GM12878 (cell line): ENCODE results near the gene ACACB. TPM values are rescaled to one million over a fixed set of nuclear protein-coding genes. Genes with fewer than 3 reads are reported as not detected.

Source experiments
- ATAC-seq: fragments of 200-7000 bp; cut with Tn5 transposase; 3 replicates; pipeline ENCODE4 v1.9.1; 2020; ENCODE audit warnings: mild to moderate bottlenecking, moderate library complexity
- BruUV-seq: library from RNA; stranded (reverse); fragments of 400-500 nt; replicated peaks from 2 replicates; lab custom pipeline; 2021; lab: Mats Ljungman, UMichigan
- CTCF ChIA-PET: fragments of 300-600 bp; sonication (Branson Sonifier 250); formaldehyde crosslinking; extraction: SDS; loops from one replicate; lab custom pipeline; 2021; ENCODE audit warnings: inconsistent platforms; lab: Yijun Ruan, JAX
- POLR2A ChIA-PET: fragments of 350-600 bp; formaldehyde crosslinking; extraction: SDS; loops from one replicate; lab custom pipeline; 2021; ENCODE audit warnings: inconsistent platforms; lab: Charles Lee
- RAD21 ChIA-PET: fragments of 300-600 bp; sonication (Branson Sonifier 250); formaldehyde crosslinking; loops from one replicate; lab custom pipeline; 2023; ENCODE audit warnings: antibody characterized with exemption; ENCODE audit not compliant: unreplicated experiment; lab: Charles Lee
- SMC1A ChIA-PET: fragments of 300-600 bp; sonication (Branson Sonifier 250); formaldehyde crosslinking; loops from one replicate; lab custom pipeline; 2023; ENCODE audit not compliant: unreplicated experiment, uncharacterized antibody; lab: Charles Lee
- DNase-seq: peaks from one replicate; pipeline ENCODE4 v3.0.0-alpha.2; 2011; ENCODE audit warnings: low read depth, low spot score
- FAIRE-seq: peaks from 3 replicates; lab custom pipeline; 2011; peaks lifted over from hg19 to GRCh38; lab: Jason Lieb, UNC
- H2AFZ ChIP-seq: 2 replicates; pipeline ENCODE4 v1.6.0; 2011; ENCODE audit warnings: low read depth, low read length, control low read depth; ENCODE audit not compliant: control insufficient read depth
- H3K27ac ChIP-seq: 2 replicates; pipeline ENCODE4 v1.5.1; 2011; ENCODE audit warnings: control low read depth; ENCODE audit not compliant: control insufficient read depth, insufficient read depth
- H3K27me3 ChIP-seq, 2 experiments: replicated peaks in 1 of 2; 2 replicates each; pipeline versions ENCODE4 v1.6.0 to v1.6.1; 2011; ENCODE audit warnings: low read length in 1 of 2; ENCODE audit not compliant: control insufficient read depth in 2 of 2, insufficient read depth in 2 of 2
- H3K36me3 ChIP-seq, 2 experiments: 2 replicates each; pipeline ENCODE4 v1.5.1; 2011; ENCODE audit warnings: low read length in 1 of 2; ENCODE audit not compliant: control insufficient read depth in 2 of 2, insufficient read depth in 2 of 2
- H3K4me1 ChIP-seq: 2 replicates; pipeline ENCODE4 v1.6.1; 2011; ENCODE audit warnings: mild to moderate bottlenecking, low read length, moderate library complexity, mixed read lengths; ENCODE audit not compliant: control insufficient read depth, insufficient read depth
- H3K4me2 ChIP-seq: 2 replicates; pipeline ENCODE4 v1.6.0; 2011; ENCODE audit warnings: control low read depth; ENCODE audit not compliant: control insufficient read depth, insufficient read depth
- H3K4me3 ChIP-seq: fragments of 200-600 bp; sonication (generic); 2 replicates; pipeline ENCODE4 v1.5.1; 2016
- H3K79me2 ChIP-seq: 2 replicates; pipeline ENCODE4 v1.6.0; 2011; ENCODE audit warnings: low read length; ENCODE audit not compliant: control insufficient read depth, insufficient read depth
- H3K9ac ChIP-seq: 2 replicates; pipeline ENCODE4 v1.8.0; 2011; ENCODE audit warnings: low read length, control low read depth, mixed read lengths; ENCODE audit not compliant: control insufficient read depth, insufficient read depth
- H3K9me3 ChIP-seq: replicated peaks from 3 replicates; pipeline ENCODE4 v1.5.1; 2011; ENCODE audit warnings: mild to moderate bottlenecking, low read length; ENCODE audit not compliant: control insufficient read depth, insufficient read depth
- H4K20me1 ChIP-seq: 2 replicates; pipeline ENCODE4 v1.6.0; 2011; ENCODE audit not compliant: control insufficient read depth, insufficient read depth
- CBX3 ChIP-seq: fragments of 200-600 bp; sonication (generic); IDR thresholded peaks from 2 replicates; pipeline ENCODE4 v1.6.1; 2016; ENCODE audit warnings: low read depth, borderline replicate concordance
- FOS ChIP-seq: IDR thresholded peaks from 3 replicates; pipeline ENCODE4 v1.6.1; 2011; ENCODE audit warnings: borderline replicate concordance; ENCODE audit not compliant: insufficient read length; ENCODE audit errors: extremely low read depth
- FOXM1 ChIP-seq: IDR thresholded peaks from 2 replicates; pipeline ENCODE4 v1.6.1; 2012; ENCODE audit warnings: low read depth, mild to moderate bottlenecking, inconsistent platforms, low read length, moderate library complexity
- GATAD2B ChIP-seq: fragments of 450-650 bp; conservative IDR thresholded peaks from 2 replicates; pipeline ENCODE4 v1.6.1; 2017; ENCODE audit warnings: low read depth, mild to moderate bottlenecking, moderate library complexity
- IKZF1 ChIP-seq: fragments of 450-650 bp; conservative IDR thresholded peaks from 2 replicates; pipeline ENCODE4 v1.6.1; 2017; ENCODE audit warnings: antibody characterized with exemption, mild to moderate bottlenecking
- NBN ChIP-seq: fragments of 450-650 bp; IDR thresholded peaks from 2 replicates; pipeline ENCODE4 v1.6.1; 2016
- NFXL1 ChIP-seq: fragments of 450-650 bp; IDR thresholded peaks from 2 replicates; pipeline ENCODE4 v1.6.1; 2017; ENCODE audit warnings: antibody characterized with exemption, mild to moderate bottlenecking, borderline replicate concordance
- NFYB ChIP-seq: IDR thresholded peaks from 2 replicates; pipeline ENCODE4 v1.6.1; 2011; ENCODE audit warnings: low read depth, mild to moderate bottlenecking, low read length, improper control_type of control experiment, moderate library complexity; ENCODE audit not compliant: insufficient read depth
- NRF1 ChIP-seq: conservative IDR thresholded peaks from 2 replicates; pipeline ENCODE4 v1.6.1; 2011; ENCODE audit warnings: mild to moderate bottlenecking, low read depth, low read length, improper control_type of control experiment
- PAX8 ChIP-seq: fragments of 450-650 bp; IDR thresholded peaks from 2 replicates; pipeline ENCODE4 v1.6.1; 2017; ENCODE audit warnings: mild to moderate bottlenecking, moderate library complexity
- SMAD1 ChIP-seq: fragments of 450-650 bp; IDR thresholded peaks from 2 replicates; pipeline ENCODE4 v1.6.1; 2018; ENCODE audit warnings: mild to moderate bottlenecking, low read depth; ENCODE audit not compliant: partially characterized antibody
- SMC3 ChIP-seq: IDR thresholded peaks from 2 replicates; pipeline ENCODE4 v1.6.1; 2011; ENCODE audit warnings: low read length, improper control_type of control experiment, borderline replicate concordance
- SPI1 ChIP-seq: IDR thresholded peaks from 2 replicates; pipeline ENCODE4 v1.6.1; 2011; ENCODE audit warnings: low read depth, mild to moderate bottlenecking, low read length, moderate library complexity, borderline replicate concordance; ENCODE audit not compliant: insufficient read depth
- TAF1 ChIP-seq: IDR thresholded peaks from 2 replicates; pipeline ENCODE4 v1.6.1; 2011; ENCODE audit warnings: mild to moderate bottlenecking, low read depth, low read length, borderline replicate concordance
- ZNF207 ChIP-seq: fragments of 450-650 bp; IDR thresholded peaks from 2 replicates; pipeline ENCODE4 v1.6.1; 2014; ENCODE audit warnings: antibody characterized with exemption, mild to moderate bottlenecking, borderline replicate concordance
- ZNF24 ChIP-seq: fragments of 450-650 bp; IDR thresholded peaks from 2 replicates; pipeline ENCODE4 v1.6.1; 2017; ENCODE audit warnings: antibody characterized with exemption, mild to moderate bottlenecking
- WGBS: methylation state at CpG from one replicate; pipeline ENCODE4 v1.1.6; 2016; ENCODE audit warnings: low lambda C conversion rate; ENCODE audit not compliant: insufficient replicate concordance, insufficient coverage; ENCODE audit errors: missing lambda C conversion rate; 5-methylcytosine and 5-hydroxymethylcytosine counted together
- in situ Hi-C: fragments of 300-500 bp; cut with MboI; formaldehyde crosslinking; loops from 9 replicates; pipeline ENCODE4 v1.14.3; 2018; ENCODE audit warnings: mixed read lengths
- intact Hi-C: fragments of 100-400 bp; cut with micrococcal nuclease; formaldehyde crosslinking; loops from one replicate; pipeline ENCODE4 v1.14.2; 2022; ENCODE audit not compliant: unreplicated experiment
- polyA plus RNA-seq, 11 experiments: library from polyadenylated mRNA; depleted of rRNA in 4 of 11; unstranded in 6 of 11; stranded (reverse) in 5 of 11; fragments of >200 nt; fragmentation: Nextera tagmentation in 4 of 11; fragmentation: Illumina TruSeq in 1 of 11; extraction: Ambion mirVana in 4 of 11; extraction: Trizol in 1 of 11; gene quantifications; 1 replicate in 1 of 11; 2 replicates in 10 of 11; pipeline versions ENCODE4 v1.2.1 to v1.2.3, GENCODE V29; 2011 to 2016; ENCODE audit warnings: inconsistent platforms in 2 of 11, missing spikeins in 2 of 11, low read depth in 1 of 11
- total RNA-seq, 4 experiments: library from RNA; depleted of rRNA in 3 of 4; stranded (reverse); fragments of >200 nt in 3 of 4; fragmentation: Illumina TruSeq in 1 of 4; extraction: Trizol in 1 of 4; gene quantifications; 2 replicates each; pipeline versions ENCODE4 v1.2.1 to v1.2.3, GENCODE V29; 2013 to 2021
- TF ChIP-seq, protein P1 (sequence below): fragments of 450-650 bp; IDR thresholded peaks from 2 replicates; pipeline ENCODE4 v1.6.1; 2014; ENCODE audit warnings: mild to moderate bottlenecking
- TF ChIP-seq, protein P2 (sequence below): IDR thresholded peaks from 2 replicates; pipeline ENCODE4 v1.6.1; 2012; ENCODE audit warnings: low read depth, low read length, improper control_type of control experiment

The ACACB gene
- total and polyA plus RNA-seq, 10 of the 15 experiments (the other 5 are each of a cell fraction or from before 2014, with no cell fraction given) = 0.05 to 1.9 (median 0.38) TPM; not detected in 2

DNA sequence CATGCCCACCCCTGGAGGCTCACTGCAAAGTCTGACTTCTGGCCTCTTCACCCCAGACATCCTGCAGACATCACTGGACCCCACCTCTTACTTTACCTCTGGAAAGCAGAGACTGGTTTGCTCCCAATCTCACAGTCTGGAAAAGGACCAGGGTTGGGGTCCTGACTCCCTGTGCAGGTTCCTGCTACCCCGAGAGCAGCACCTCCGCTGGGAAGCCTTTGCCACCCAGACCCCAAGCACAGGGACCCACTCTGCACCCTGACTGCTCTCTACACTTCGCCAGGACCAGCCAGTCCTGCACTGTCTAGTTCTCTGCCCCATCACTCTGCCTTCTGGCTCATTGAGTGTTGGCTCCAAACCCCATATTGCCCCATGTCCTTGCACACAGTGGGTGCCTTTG is 176.7 kb downstream of the ACACB start:
- no peak for TF ChIP-seq ZNF24
- TF ChIP-seq SPI1 = no peak
- TF ChIP-seq GATAD2B = no peak
- no peak for TF ChIP-seq NBN
- no peak for TF ChIP-seq FOXM1
- no peak for TF ChIP-seq NFYB
- no peak for TF ChIP-seq ZNF207
- TF ChIP-seq NRF1 = no peak
- no peak for TF ChIP-seq CBX3
- no peak for TF ChIP-seq SMC3
- TF ChIP-seq NFXL1 = no peak
- TF ChIP-seq, protein P1, sequence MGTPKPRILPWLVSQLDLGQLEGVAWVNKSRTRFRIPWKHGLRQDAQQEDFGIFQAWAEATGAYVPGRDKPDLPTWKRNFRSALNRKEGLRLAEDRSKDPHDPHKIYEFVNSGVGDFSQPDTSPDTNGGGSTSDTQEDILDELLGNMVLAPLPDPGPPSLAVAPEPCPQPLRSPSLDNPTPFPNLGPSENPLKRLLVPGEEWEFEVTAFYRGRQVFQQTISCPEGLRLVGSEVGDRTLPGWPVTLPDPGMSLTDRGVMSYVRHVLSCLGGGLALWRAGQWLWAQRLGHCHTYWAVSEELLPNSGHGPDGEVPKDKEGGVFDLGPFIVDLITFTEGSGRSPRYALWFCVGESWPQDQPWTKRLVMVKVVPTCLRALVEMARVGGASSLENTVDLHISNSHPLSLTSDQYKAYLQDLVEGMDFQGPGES = no peak
- no peak for TF ChIP-seq FOS
- TF ChIP-seq PAX8 = no peak
- TF ChIP-seq, protein P2, sequence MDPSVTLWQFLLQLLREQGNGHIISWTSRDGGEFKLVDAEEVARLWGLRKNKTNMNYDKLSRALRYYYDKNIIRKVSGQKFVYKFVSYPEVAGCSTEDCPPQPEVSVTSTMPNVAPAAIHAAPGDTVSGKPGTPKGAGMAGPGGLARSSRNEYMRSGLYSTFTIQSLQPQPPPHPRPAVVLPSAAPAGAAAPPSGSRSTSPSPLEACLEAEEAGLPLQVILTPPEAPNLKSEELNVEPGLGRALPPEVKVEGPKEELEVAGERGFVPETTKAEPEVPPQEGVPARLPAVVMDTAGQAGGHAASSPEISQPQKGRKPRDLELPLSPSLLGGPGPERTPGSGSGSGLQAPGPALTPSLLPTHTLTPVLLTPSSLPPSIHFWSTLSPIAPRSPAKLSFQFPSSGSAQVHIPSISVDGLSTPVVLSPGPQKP = no peak
- TF ChIP-seq SMAD1 = no peak
- no peak for TF ChIP-seq TAF1
- TF ChIP-seq IKZF1 = no peak
- no peak for FAIRE-seq
- intact Hi-C loops = no loop called here
- no peaks in the 10 kb centered on the region for H3K9me3 ChIP-seq
- no peak overlapping the region for H2AFZ ChIP-seq
- RAD21 ChIA-PET = no interaction called here
- H3K4me3 ChIP-seq = no peak overlapping the region
- H3K36me3 ChIP-seq = no peaks in the 10 kb centered on the region
- no peaks in the 10 kb centered on the region for H4K20me1 ChIP-seq
- POLR2A ChIA-PET = no interaction called here
- no peak overlapping the region for H3K27ac ChIP-seq
- SMC1A ChIA-PET = no interaction called here
- in situ Hi-C loops = no loop called here
- no peak for ATAC-seq
- CTCF ChIA-PET = no interaction called here
- H3K27me3 ChIP-seq = peaks cover 1 to 3% of the 10 kb centered on the region in 2 experiments; a peak in 3 of 4 replicates
- H3K9ac ChIP-seq = no peak overlapping the region
- 3% methylated on average over 3 of the region's 3 CpGs for WGBS
- DNase-seq = no peak
- no peaks in the 10 kb centered on the region for H3K4me1 ChIP-seq
- no peak overlapping the region for H3K4me2 ChIP-seq
- no peaks in the 10 kb centered on the region for H3K79me2 ChIP-seq
- BruUV-seq = no TSS peak
